Measurements from ENCODE around the gene A2M. TPM values are rescaled to one million over a fixed set of nuclear protein-coding genes. Genes with fewer than 3 reads are reported as not detected.

Gene A2M
- total and polyA plus RNA-seq, 7 donors: 42.6 to 242 (median 86.0) TPM

- Histone ChIP-seq H3K27me3 (ENCODE audit: insufficient read depth in 3 of 3, low read length in 2 of 3) (no peaks in the 10 kb centered on the region), H3K4me1 (no peaks in the 10 kb centered on the region), H3K27ac (no peak overlapping the region), H3K36me3 (ENCODE audit: insufficient read depth in 1 of 2, low read depth in 1 of 2) (peaks cover 11 to 100% of the 10 kb centered on the region in 2 donors), H3K4me3 (no peak overlapping the region), H3K9me3 (no peaks in the 10 kb centered on the region)
- TF ChIP-seq CTCF (IDR thresholded peaks at IDR 0.05): no peak
- intact Hi-C loops (cut with DNase I): no loop called here
- ATAC-seq (no peak), DNase-seq (no peak)
- WGBS, 3 donors: 79 to 85% (median 79%) methylated on average over 1 of the region's 1 CpG
Measured at GRCh38 chr12:9075138-9075535, 40.6 kb downstream of the A2M start.

DNA sequence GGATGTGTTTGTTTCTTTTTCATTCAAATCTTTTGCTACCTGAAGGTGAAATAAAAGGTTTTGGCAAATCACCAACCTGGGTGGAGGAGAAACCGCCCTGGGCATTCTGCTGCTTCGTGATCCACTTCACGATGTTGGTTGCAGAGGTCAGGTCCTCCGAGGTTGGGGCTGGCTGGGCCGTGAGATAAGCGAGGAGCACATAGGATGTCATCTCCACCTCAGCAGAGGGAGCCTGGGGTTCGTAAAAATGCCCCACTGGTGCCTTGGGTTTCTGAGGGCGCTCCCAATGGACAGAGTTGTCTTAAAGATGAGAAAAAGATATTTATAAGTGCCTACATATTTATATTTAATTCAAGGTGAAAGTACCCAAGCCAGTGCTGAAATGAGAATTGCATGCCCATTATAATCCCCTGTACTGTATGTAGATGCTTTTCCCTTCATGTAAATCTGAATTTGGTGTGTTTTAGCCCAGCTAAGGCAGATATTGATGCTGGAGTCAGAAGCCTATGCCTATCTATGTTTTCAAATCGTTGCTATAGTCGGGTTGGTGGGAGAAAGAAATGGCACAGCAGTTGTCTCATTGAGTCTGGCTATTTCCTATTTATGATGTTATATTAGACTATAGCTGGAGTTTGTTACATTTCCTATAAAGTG lies 41.1 kb downstream of the A2M start:
- H3K9me3 ChIP-seq: no peaks in the 10 kb centered on the region
- intact Hi-C loops (cut with DNase I): no loop called here
- H3K4me3 ChIP-seq: no peak overlapping the region
- TF ChIP-seq CTCF (IDR thresholded peaks at IDR 0.05): no peak
- H3K27ac ChIP-seq: no peak overlapping the region
- H3K36me3 ChIP-seq (ENCODE audit: insufficient read depth in 1 of 2, low read depth in 1 of 2): peaks cover 11 to 100% of the 10 kb centered on the region in 2 donors
- 84 to 88% (median 86%) methylated on average over 10 of the region's 10 CpGs for WGBS, 3 donors
- DNase-seq: no peak
- no peaks in the 10 kb centered on the region for H3K4me1 ChIP-seq
- no peaks in the 10 kb centered on the region for H3K27me3 ChIP-seq (ENCODE audit: insufficient read depth in 3 of 3, low read length in 2 of 3)
- ATAC-seq: no peak

GRCh38 chr12:9073076-9073475 lies 42.6 kb downstream of the A2M start:
- Histone ChIP-seq H3K27me3 (ENCODE audit: insufficient read depth in 3 of 3, low read length in 2 of 3) (no peaks in the 10 kb centered on the region), H3K27ac (no peak overlapping the region), H3K9me3 (no peaks in the 10 kb centered on the region), H3K4me1 (no peaks in the 10 kb centered on the region), H3K36me3 (ENCODE audit: insufficient read depth in 1 of 2, low read depth in 1 of 2) (peaks cover 8 to 100% of the 10 kb centered on the region in 2 donors), H3K4me3 (no peak overlapping the region)
- DNase-seq (no peak), ATAC-seq (no peak)
- intact Hi-C loops (cut with DNase I): no loop called here
- TF ChIP-seq CTCF (IDR thresholded peaks at IDR 0.05): no peak

DNA sequence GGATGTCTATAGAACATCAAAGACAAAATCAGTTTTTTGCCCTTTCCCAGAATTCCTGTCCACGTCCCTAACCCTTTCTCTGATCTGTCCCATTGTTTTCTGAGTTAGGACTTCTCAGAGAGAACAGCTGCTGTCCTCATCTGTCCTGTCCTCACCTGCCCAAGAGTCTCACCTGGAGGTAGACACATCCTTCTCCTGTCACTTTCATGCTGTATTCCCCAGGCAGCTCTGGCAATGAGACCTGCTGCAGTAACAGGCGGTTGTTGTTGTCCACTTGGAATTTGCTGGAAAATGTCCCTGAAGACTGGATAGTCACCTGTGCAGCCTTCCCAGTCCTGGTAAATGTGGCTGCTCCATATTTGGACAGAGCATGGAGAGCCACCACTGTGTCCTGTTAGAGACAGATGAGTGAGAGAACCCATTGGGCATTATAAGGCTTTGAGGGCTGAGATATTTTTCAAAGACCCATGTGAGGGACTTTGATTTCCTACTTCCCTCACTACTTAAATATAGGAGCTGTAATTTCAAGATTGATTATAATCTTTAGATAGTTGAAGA lies 43.2 kb downstream of the A2M start:
- intact Hi-C loops (cut with DNase I): no loop called here
- no peaks in the 10 kb centered on the region for H3K9me3 ChIP-seq
- 87 to 90% (median 89%) methylated on average over 2 of the region's 2 CpGs for WGBS, 3 donors
- H3K4me3 ChIP-seq: no peak overlapping the region
- no peak overlapping the region for H3K27ac ChIP-seq
- ATAC-seq (no peak), DNase-seq (no peak)
- no peaks in the 10 kb centered on the region for H3K4me1 ChIP-seq
- H3K36me3 ChIP-seq (ENCODE audit: insufficient read depth in 1 of 2, low read depth in 1 of 2): peaks cover 8 to 100% of the 10 kb centered on the region in 2 donors
- no peaks in the 10 kb centered on the region for H3K27me3 ChIP-seq (ENCODE audit: insufficient read depth in 3 of 3, low read length in 2 of 3)
- no peak for TF ChIP-seq CTCF (IDR thresholded peaks at IDR 0.05)

DNA sequence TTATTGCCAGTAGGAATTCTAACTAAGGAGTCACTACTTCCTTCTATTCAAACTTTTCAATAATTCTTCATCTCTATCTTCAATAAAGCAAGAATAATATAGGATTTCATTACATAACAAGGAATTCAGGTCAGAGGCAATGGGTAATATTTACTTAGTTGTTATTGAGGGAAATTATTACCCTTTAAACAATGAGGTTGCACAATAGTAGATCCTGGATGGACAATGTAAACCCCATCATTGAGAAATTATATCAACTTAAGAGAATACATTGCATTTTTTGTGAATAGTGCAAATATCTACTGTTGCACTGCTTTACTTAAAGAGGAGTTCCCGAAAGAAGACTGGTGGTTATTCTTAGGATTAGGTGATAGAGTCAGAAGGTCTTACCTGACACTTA lies 43.8 kb downstream of the A2M start:
- H3K4me1 ChIP-seq: no peaks in the 10 kb centered on the region

More for the DNA sequence above, 43.8 kb downstream of the A2M start:
- WGBS, 3 donors: 94 to 95% (median 95%) methylated on average over 1 of the region's 1 CpG
- Histone ChIP-seq H3K9me3 (no peaks in the 10 kb centered on the region), H3K4me3 (no peak overlapping the region), H3K27ac (no peak overlapping the region), H3K27me3 (ENCODE audit: insufficient read depth in 3 of 3, low read length in 2 of 3) (no peaks in the 10 kb centered on the region), H3K36me3 (ENCODE audit: insufficient read depth in 1 of 2, low read depth in 1 of 2) (peaks cover 5 to 100% of the 10 kb centered on the region in 2 donors)
- intact Hi-C loops (cut with DNase I): no loop called here
- DNase-seq: no peak
- no peak for ATAC-seq
- TF ChIP-seq CTCF (IDR thresholded peaks at IDR 0.05): no peak
